ENCODE data around the gene FSCN2. TPM values are rescaled to one million over a fixed set of nuclear protein-coding genes. Genes with fewer than 3 reads are reported as not detected.

FSCN2 gene
- total RNA-seq, 1 experiment from 2014 or later: 1.6 TPM

GRCh38 chr17:81582341-81582740 lies 54.2 kb downstream of the FSCN2 start:
- Histone ChIP-seq H4K91ac (ENCODE audit: insufficient read length, low read depth, low read length) (no peak overlapping the region), H3K27ac (ENCODE audit: insufficient read length, low read depth, low read length) (no peak overlapping the region), H3K23me2 (ENCODE audit: insufficient read length, low read depth, low read length, poor library complexity, severe bottlenecking) (no peaks in the 10 kb centered on the region), H2BK12ac (ENCODE audit: insufficient read length, low read depth, low read length) (no peak overlapping the region), H3K4me1 (ENCODE audit: insufficient read depth, low read length) (no peaks in the 10 kb centered on the region), H2BK15ac (ENCODE audit: low read depth, low read length) (no peak overlapping the region), H4K8ac (replicated peaks; ENCODE audit: insufficient read length, low read depth, low read length) (no peak overlapping the region), H3K9me3 (ENCODE audit: control insufficient read depth, low read depth, low read length) (no peaks in the 10 kb centered on the region), H3K27me3 (ENCODE audit: insufficient read depth, low read length) (no peaks in the 10 kb centered on the region), H3K23ac (ENCODE audit: insufficient read length, low read depth, low read length) (no peak overlapping the region), H2BK20ac (ENCODE audit: low read depth, low read length, poor library complexity, severe bottlenecking) (no peak overlapping the region), H3K79me2 (ENCODE audit: insufficient read depth, low read length) (no peaks in the 10 kb centered on the region), H4K20me1 (ENCODE audit: control insufficient read depth, insufficient read depth, insufficient read length) (no peaks in the 10 kb centered on the region), H3T11ph (ENCODE audit: low read length) (no peak overlapping the region), H2BK120ac (ENCODE audit: low read depth, low read length, poor library complexity, severe bottlenecking) (no peak overlapping the region), H2BK5ac (ENCODE audit: insufficient read length, low read length) (no peak overlapping the region), H3K18ac (ENCODE audit: insufficient read length, low read depth, low read length) (no peak overlapping the region), H2AK5ac (ENCODE audit: insufficient read length, low read length) (no peak overlapping the region), H3K4me2 (ENCODE audit: insufficient read depth, insufficient read length, low read length) (no peak overlapping the region), H3K56ac (ENCODE audit: insufficient read length, low read depth, low read length) (no peak overlapping the region), H2AFZ (ENCODE audit: low read length) (no peak overlapping the region), H3K9ac (ENCODE audit: extremely low read depth, insufficient read length, low read length) (no peak overlapping the region), H3K14ac (ENCODE audit: insufficient read depth, low read length) (no peak overlapping the region; the same call in 1 of the 2 replicates), H3K4ac (ENCODE audit: low read depth, low read length) (no peak overlapping the region), H3K79me1 (ENCODE audit: insufficient read depth, low read depth, low read length, poor library complexity, severe bottlenecking) (no peaks in the 10 kb centered on the region), H4K5ac (ENCODE audit: insufficient read length, low read depth, low read length) (no peak overlapping the region)
- Mint-ChIP-seq H3K9me3 (no peaks in the 10 kb centered on the region), H3K27ac (peak overlapping the region in 1 of 3 experiments; percentile 57; a peak in 1 of 7 replicates), H3K36me3 (ENCODE audit: insufficient read depth in 1 of 3, low read depth in 3 of 3) (peaks cover 35 to 85% (median 85%) of the 10 kb centered on the region in 3 experiments), H3K4me1 (no peaks in the 10 kb centered on the region), H3K27me3 (ENCODE audit: low read depth) (peaks cover 3% of the 10 kb centered on the region), H3K4me3 (no peak overlapping the region)
- no peak for TF ChIP-seq CTCF (conservative IDR thresholded peaks at IDR 0.05)
- WGBS (ENCODE audit: extremely low coverage, insufficient read length, low lambda C conversion rate): no CpG with 5 or more reads among the region's 5 CpGs
- no peak for DNase-seq
